Tibial artery (tissue), 4 donors: ENCODE data around the gene SHC4.
"Not testable (repeated sequence)": the region's sequence is repeated elsewhere in the genome, so short reads cannot be mapped to it uniquely, and the experiment has no call there.

Experiments
- DNase-seq, 2 donors: peaks; one replicate each; pipeline ENCODE4 v3.0.0-alpha.2; 2019
- H3K27ac ChIP-seq, 2 donors: fragments of 200-600 bp; sonication (generic) in 1 of 2; 1 replicate in 1 of 2; 2 replicates in 1 of 2; pipeline ENCODE4 v1.5.1; 2018 to 2019; ENCODE audit warnings: mild to moderate bottlenecking in 1 of 2
- H3K27me3 ChIP-seq, 2 donors: fragments of 200-600 bp; sonication (generic) in 1 of 2; one replicate each; pipeline versions ENCODE4 v1.5.1 to v1.6.0; 2016 to 2019
- H3K36me3 ChIP-seq, 3 donors: fragments of 200-600 bp; sonication (generic) in 2 of 3; one replicate each; pipeline ENCODE4 v1.5.1; 2016 to 2019; ENCODE audit warnings: mild to moderate bottlenecking in 2 of 3
- H3K4me1 ChIP-seq, 4 donors: fragments of 200-600 bp; sonication (generic) in 2 of 4; 1 replicate in 3 of 4; 2 replicates in 1 of 4; pipeline ENCODE4 v1.5.1; 2016 to 2019
- H3K4me3 ChIP-seq, 2 donors: fragments of 200-600 bp; sonication (generic) in 1 of 2; 1 replicate in 1 of 2; 2 replicates in 1 of 2; pipeline ENCODE4 v1.5.1; 2018 to 2019; ENCODE audit warnings: mild to moderate bottlenecking in 2 of 2
- H3K9me3 ChIP-seq, 3 donors: fragments of 200-600 bp; sonication (generic) in 1 of 3; one replicate each; pipeline ENCODE4 v1.5.1; 2016 to 2019
- CTCF ChIP-seq, 2 experiments: fragments of 200-600 bp in 1 of 2; fragments of 450-650 bp in 1 of 2; IDR thresholded peaks; one replicate each; pipeline ENCODE4 v1.5.1; 2017 to 2019; ENCODE audit warnings: antibody characterized with exemption in 2 of 2, mild to moderate bottlenecking in 1 of 2, moderate library complexity in 1 of 2
- intact Hi-C: fragments of 100-400 bp; cut with DNase I; formaldehyde crosslinking; loops from one replicate; pipeline ENCODE4 v1.15.0; 2023; ENCODE audit warnings: low total_unique reads

SHC4 gene

GRCh38 chr15:48915861-48916260, 47.9 kb downstream of the SHC4 start:
- TF ChIP-seq CTCF (IDR thresholded peaks at IDR 0.05): no peak
- Histone ChIP-seq H3K36me3 (no peaks in the 10 kb centered on the region), H3K27me3 (no peaks in the 10 kb centered on the region), H3K4me1 (no peaks in the 10 kb centered on the region), H3K9me3 (no peaks in the 10 kb centered on the region), H3K27ac (no peak overlapping the region), H3K4me3 (no peak overlapping the region)
- DNase-seq: no peak
- intact Hi-C loops: no loop called here

DNA sequence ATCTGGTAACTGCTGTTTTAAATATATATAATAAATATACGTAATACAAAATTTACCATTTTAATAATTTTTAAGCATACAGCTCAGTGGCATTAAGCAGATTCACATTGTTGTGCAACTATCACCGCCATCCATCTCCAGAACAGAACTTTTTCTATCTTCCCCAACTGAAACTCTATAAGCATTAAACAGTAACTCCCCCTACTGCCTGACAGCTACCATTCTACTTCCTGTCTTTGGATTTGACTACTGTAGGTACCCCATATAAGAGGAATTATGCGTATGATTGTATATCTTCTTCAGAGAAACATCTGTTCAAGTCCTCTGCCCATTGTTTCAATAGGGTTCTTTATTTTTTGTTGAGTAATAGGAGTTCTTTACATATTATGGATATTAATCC, 49.0 kb downstream of the SHC4 start:
- no peak for TF ChIP-seq CTCF (IDR thresholded peaks at IDR 0.05)
- Histone ChIP-seq H3K9me3 (no peaks in the 10 kb centered on the region), H3K4me3 (no peak overlapping the region), H3K27ac (no peak overlapping the region), H3K36me3 (no peaks in the 10 kb centered on the region), H3K4me1 (no peaks in the 10 kb centered on the region), H3K27me3 (no peaks in the 10 kb centered on the region)
- intact Hi-C loops: no loop called here
- DNase-seq: no peak

DNA sequence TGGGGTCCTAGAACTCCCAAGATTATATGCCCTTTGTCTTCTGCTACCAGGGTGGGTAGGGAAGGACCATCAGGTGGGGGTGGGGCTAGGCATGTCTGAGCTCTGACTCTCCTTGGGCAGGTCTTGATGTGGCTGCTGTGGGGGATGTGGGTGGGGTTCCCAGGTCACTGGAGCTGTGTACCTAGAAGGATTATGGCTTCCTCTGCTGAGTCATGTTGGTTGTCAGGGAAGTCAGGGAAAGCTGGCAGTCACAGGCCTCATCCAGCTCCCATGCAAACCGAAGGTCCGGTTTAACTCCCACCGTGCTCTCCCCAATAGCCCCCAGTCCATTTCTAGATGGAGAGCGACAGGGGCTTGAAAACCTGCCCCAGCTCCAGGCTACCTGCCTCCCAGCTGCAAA, 50.6 kb downstream of the SHC4 start:
- no peak overlapping the region for H3K4me3 ChIP-seq
- no peaks in the 10 kb centered on the region for H3K36me3 ChIP-seq
- no peaks in the 10 kb centered on the region for H3K9me3 ChIP-seq
- intact Hi-C loops: no loop called here
- H3K27ac ChIP-seq: no peak overlapping the region
- H3K27me3 ChIP-seq: no peaks in the 10 kb centered on the region
- TF ChIP-seq CTCF (IDR thresholded peaks at IDR 0.05): no peak
- H3K4me1 ChIP-seq: no peaks in the 10 kb centered on the region
- DNase-seq: no peak

GRCh38 chr15:48910554-48910953, 53.2 kb downstream of the SHC4 start:
- H3K36me3 ChIP-seq, H3K27ac ChIP-seq, H3K9me3 ChIP-seq, DNase-seq, H3K27me3 ChIP-seq, intact Hi-C loops, H3K4me1 ChIP-seq, H3K4me3 ChIP-seq: not testable (repeated sequence)

GRCh38 chr15:48909313-48909712, 54.4 kb downstream of the SHC4 start:
- H3K36me3 ChIP-seq, H3K9me3 ChIP-seq, H3K27me3 ChIP-seq, DNase-seq, H3K4me3 ChIP-seq, intact Hi-C loops, H3K27ac ChIP-seq: not testable (repeated sequence)
- peaks cover 0 to 15% (median 1%) of the 10 kb centered on the region in 4 donors for H3K4me1 ChIP-seq

DNA sequence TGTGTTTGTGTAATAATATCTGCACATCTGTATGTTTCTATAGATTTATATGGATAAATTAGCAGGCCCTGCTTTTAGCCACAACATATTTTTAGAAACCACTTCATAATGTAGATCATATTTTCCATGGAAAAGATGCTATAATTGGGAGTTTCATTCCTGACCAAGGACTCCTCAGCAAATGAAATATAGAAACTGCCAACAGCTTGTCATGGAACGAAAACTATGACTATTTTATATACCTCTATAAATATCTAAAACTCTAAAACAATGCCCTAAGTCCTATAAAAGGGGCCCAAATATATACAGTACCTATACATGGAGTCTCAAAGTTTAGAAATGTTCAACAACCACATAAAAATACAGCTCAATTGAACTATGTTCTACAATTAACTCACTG, 57.9 kb downstream of the SHC4 start:
- no peak for TF ChIP-seq CTCF (IDR thresholded peaks at IDR 0.05)
- intact Hi-C loops: no loop called here
- H3K27me3 ChIP-seq: no peaks in the 10 kb centered on the region
- DNase-seq: no peak
- no peaks in the 10 kb centered on the region for H3K36me3 ChIP-seq
- peaks cover 0 to 15% (median 1%) of the 10 kb centered on the region in 4 donors for H3K4me1 ChIP-seq
- H3K4me3 ChIP-seq: no peak overlapping the region
- no peaks in the 10 kb centered on the region for H3K9me3 ChIP-seq
- H3K27ac ChIP-seq: peak overlapping the region in 1 of 2 donors; percentile 24

DNA sequence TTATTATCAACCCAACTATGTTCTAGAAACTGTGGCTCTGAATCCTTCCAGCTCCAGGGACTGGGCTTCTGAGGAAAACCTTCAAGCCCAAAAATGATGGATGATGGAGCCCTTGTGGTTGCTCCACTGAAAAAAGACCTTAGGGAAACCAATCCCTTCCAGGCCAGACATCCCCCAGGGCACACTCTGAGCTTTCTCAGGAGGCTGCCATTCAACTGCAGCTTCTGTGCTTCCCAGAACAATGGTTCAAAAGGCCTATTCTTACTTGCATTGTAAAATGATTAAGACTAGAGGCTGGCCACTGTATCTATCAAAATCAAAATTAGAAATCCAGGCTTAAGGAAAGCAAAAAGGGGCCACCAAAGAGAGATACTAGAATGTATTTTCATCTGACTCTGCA, 58.5 kb downstream of the SHC4 start:
- no peak for DNase-seq
- H3K4me1 ChIP-seq: peaks cover 0 to 15% (median 1%) of the 10 kb centered on the region in 4 donors
- H3K9me3 ChIP-seq: no peaks in the 10 kb centered on the region
- no peak for TF ChIP-seq CTCF (IDR thresholded peaks at IDR 0.05)
- intact Hi-C loops: no loop called here
- no peaks in the 10 kb centered on the region for H3K27me3 ChIP-seq
- H3K4me3 ChIP-seq: no peak overlapping the region
- H3K36me3 ChIP-seq: no peaks in the 10 kb centered on the region
- peak overlapping the region in 1 of 2 donors; percentile 24 for H3K27ac ChIP-seq
